ENCODE data around the gene FXYD1. TPM values are rescaled to one million over a fixed set of nuclear protein-coding genes. Genes with fewer than 3 reads are reported as not detected.
"Not testable (repeated sequence)": the region's sequence is repeated elsewhere in the genome, so short reads cannot be mapped to it uniquely, and the experiment has no call there.

FXYD1 gene
- total and polyA plus RNA-seq, 4 donors, result 18.7 to 146 (median 71.5) TPM

- TF ChIP-seq ZBTB33 (IDR thresholded peaks at IDR 0.05) (no peak), FOXA2 (IDR thresholded peaks at IDR 0.05) (no peak), SP1 (IDR thresholded peaks at IDR 0.05) (no peak), RXRA (IDR thresholded peaks at IDR 0.05) (no peak)
- H3K4me1 ChIP-seq (ENCODE audit: control insufficient read depth in 4 of 4, insufficient read depth in 4 of 4, low read length in 3 of 4), result peaks cover 4 to 14% (median 11%) of the 10 kb centered on the region in 4 donors
- WGBS, result 90% methylated on average over 9 of the region's 9 CpGs
- H3K9ac ChIP-seq (ENCODE audit: low read depth in 1 of 2, low read length in 2 of 2), result no peak overlapping the region
- no peaks in the 10 kb centered on the region for H3K36me3 ChIP-seq (ENCODE audit: control insufficient read depth in 4 of 4, insufficient read depth in 3 of 4, low read depth in 1 of 4, low read length in 3 of 4)
- H3K4me3 ChIP-seq (ENCODE audit: low read depth in 1 of 3, low read length in 3 of 3), result no peak overlapping the region
- H3K27ac ChIP-seq (ENCODE audit: low read depth in 1 of 2, low read length in 2 of 2), result no peak overlapping the region
- no peaks in the 10 kb centered on the region for H3K27me3 ChIP-seq (ENCODE audit: control insufficient read depth in 4 of 4, insufficient read depth in 4 of 4, low read length in 3 of 4)
- H3K9me3 ChIP-seq (ENCODE audit: control insufficient read depth in 4 of 4, low read length in 3 of 4), result no peaks in the 10 kb centered on the region
- no peak for DNase-seq (ENCODE audit: low spot score)
Measured at GRCh38 chr19:35128398-35129057, 10.1 kb upstream of the FXYD1 start.

DNA sequence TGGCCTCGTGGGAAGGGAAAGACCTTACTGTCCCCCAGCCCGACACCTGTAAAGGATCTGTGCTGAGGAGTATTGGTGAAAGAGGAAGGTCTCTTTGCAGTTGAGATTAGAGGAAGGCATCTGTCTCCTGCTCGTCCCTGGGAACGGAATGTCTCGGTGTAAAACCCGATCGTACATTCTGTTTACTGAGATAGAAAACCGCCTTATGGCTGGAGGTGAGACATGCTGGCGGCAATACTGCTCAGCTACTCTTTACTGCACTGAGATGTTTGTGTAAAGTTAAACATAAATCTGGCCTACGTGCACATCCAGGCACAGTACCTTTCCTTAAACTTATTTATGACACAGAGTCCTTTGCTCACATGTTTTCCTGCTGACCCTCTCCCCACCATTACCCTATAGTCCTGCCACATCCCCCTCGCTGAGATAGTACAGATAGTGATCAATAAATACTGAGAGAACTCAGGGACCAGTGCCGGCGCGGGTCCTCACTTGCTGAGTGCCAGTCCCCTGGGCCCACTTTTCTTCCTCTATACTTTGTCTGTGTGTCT lies 8.8 kb upstream of the FXYD1 start:
- H3K9ac ChIP-seq (ENCODE audit: low read depth in 1 of 2, low read length in 2 of 2); H3K4me3 ChIP-seq (ENCODE audit: low read depth in 1 of 3, low read length in 3 of 3); H3K27ac ChIP-seq (ENCODE audit: low read depth in 1 of 2, low read length in 2 of 2); H3K27me3 ChIP-seq (ENCODE audit: control insufficient read depth in 4 of 4, insufficient read depth in 4 of 4, low read length in 3 of 4); H3K4me1 ChIP-seq (ENCODE audit: control insufficient read depth in 4 of 4, insufficient read depth in 4 of 4, low read length in 3 of 4); H3K36me3 ChIP-seq (ENCODE audit: control insufficient read depth in 4 of 4, insufficient read depth in 3 of 4, low read depth in 1 of 4, low read length in 3 of 4); H3K9me3 ChIP-seq (ENCODE audit: control insufficient read depth in 4 of 4, low read length in 3 of 4); DNase-seq (ENCODE audit: low spot score): not testable (repeated sequence)
- WGBS, result 75% methylated on average over 14 of the region's 14 CpGs

DNA sequence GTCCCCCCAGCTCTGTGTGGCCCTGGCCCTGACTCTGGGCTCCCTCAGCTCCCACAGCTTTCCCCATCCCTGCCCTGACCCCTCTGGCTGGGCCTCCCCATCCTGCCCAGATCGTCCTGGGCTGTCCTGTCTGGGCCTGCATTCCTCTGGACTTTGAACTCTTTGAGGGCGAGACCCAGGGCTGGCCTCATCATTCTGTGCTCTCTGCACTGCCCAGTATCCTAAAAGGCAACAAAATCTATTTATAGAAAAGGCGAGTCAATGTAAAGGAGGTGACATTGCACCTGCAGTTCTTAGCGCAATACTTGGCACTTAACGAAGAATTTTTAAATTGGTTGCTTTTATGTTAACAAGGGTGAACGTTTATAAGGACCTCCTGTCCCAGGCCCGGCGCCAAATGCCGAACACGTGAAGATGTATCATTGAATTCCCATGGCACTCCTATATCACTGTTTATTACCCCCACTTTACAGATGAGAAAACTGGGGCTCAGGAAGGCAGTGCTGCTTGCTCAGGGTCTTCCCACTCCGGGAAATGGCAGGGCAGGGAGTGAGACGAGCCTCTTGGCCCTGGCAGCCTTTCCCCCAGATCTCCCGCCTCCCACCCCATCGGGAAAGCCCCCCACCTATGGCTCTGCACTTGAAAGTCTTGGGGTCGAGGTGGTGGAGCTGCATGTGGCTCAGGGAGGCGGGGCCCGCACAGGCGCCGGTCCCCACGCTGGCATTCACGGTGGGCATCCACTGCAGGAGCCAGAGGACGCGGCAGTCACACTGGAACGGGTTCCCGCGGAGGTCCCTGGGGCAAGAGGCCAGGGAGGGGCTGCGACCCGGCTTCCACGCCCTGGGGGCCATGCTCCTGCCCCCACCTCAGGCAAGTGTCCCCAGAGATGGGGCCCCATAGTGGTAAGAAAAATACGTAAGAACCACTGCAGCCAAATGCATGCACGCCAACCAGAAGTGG lies 7.6 kb upstream of the FXYD1 start:
- Histone ChIP-seq H3K36me3 (ENCODE audit: control insufficient read depth in 4 of 4, insufficient read depth in 3 of 4, low read depth in 1 of 4, low read length in 3 of 4) (no peaks in the 10 kb centered on the region), H3K27me3 (ENCODE audit: control insufficient read depth in 4 of 4, insufficient read depth in 4 of 4, low read length in 3 of 4) (no peaks in the 10 kb centered on the region), H3K9me3 (ENCODE audit: control insufficient read depth in 4 of 4, low read length in 3 of 4) (no peaks in the 10 kb centered on the region), H3K4me1 (ENCODE audit: control insufficient read depth in 4 of 4, insufficient read depth in 4 of 4, low read length in 3 of 4) (peaks cover 4 to 9% (median 7%) of the 10 kb centered on the region in 4 donors), H3K27ac (ENCODE audit: low read depth in 1 of 2, low read length in 2 of 2) (no peak overlapping the region), H3K4me3 (ENCODE audit: low read depth in 1 of 3, low read length in 3 of 3) (no peak overlapping the region), H3K9ac (ENCODE audit: low read depth in 1 of 2, low read length in 2 of 2) (no peak overlapping the region)
- DNase-seq (ENCODE audit: low spot score), result no peak
- 86% methylated on average over 31 of the region's 31 CpGs for WGBS
- TF ChIP-seq ATF3 (IDR thresholded peaks at IDR 0.05), result no peak
- TF ChIP-seq EGR1 (IDR thresholded peaks at IDR 0.05; ENCODE audit: low read depth in 2 of 2), result no peak
- no peak for TF ChIP-seq RAD21 (IDR thresholded peaks at IDR 0.05)
- TF ChIP-seq RXRA (IDR thresholded peaks at IDR 0.05), result peak in 1 of 2 donors; percentile 34
- TF ChIP-seq YY1 (IDR thresholded peaks at IDR 0.05), result no peak

GRCh38 chr19:35132254-35132653 lies 6.4 kb upstream of the FXYD1 start:
- DNase-seq (ENCODE audit: low spot score), result no peak
- Histone ChIP-seq H3K36me3 (ENCODE audit: control insufficient read depth in 4 of 4, insufficient read depth in 3 of 4, low read depth in 1 of 4, low read length in 3 of 4) (no peaks in the 10 kb centered on the region), H3K9ac (ENCODE audit: low read depth in 1 of 2, low read length in 2 of 2) (no peak overlapping the region), H3K4me1 (ENCODE audit: control insufficient read depth in 4 of 4, insufficient read depth in 4 of 4, low read length in 3 of 4) (peaks cover 11 to 21% (median 17%) of the 10 kb centered on the region in 4 donors), H3K4me3 (ENCODE audit: low read depth in 1 of 3, low read length in 3 of 3) (no peak overlapping the region), H3K9me3 (ENCODE audit: control insufficient read depth in 4 of 4, low read length in 3 of 4) (no peaks in the 10 kb centered on the region), H3K27me3 (ENCODE audit: control insufficient read depth in 4 of 4, insufficient read depth in 4 of 4, low read length in 3 of 4) (no peaks in the 10 kb centered on the region), H3K27ac (ENCODE audit: low read depth in 1 of 2, low read length in 2 of 2) (no peak overlapping the region)
- TF ChIP-seq JUND (IDR thresholded peaks at IDR 0.05) (no peak), TAF1 (conservative IDR thresholded peaks at IDR 0.05) (no peak)
